Liver (tissue), 3 donors: Measurements from ENCODE around the gene CTPS2.

Experiments
- CTCF ChIP-seq: fragments of 150-350 bp; IDR thresholded peaks from 2 replicates; pipeline ENCODE4 v1.5.1; 2017; ENCODE audit warnings: improper control_type of control experiment, low read depth, low read length; ENCODE audit not compliant: missing input control
- EGR1 ChIP-seq, 2 donors: IDR thresholded peaks; 2 replicates each; pipeline ENCODE4 v1.6.1; 2016 to 2018; ENCODE audit warnings: antibody characterized with exemption in 2 of 2, low read depth in 2 of 2
- FOXA1 ChIP-seq: IDR thresholded peaks from 2 replicates; pipeline ENCODE4 v1.6.1; 2016; ENCODE audit warnings: antibody characterized with exemption
- GABPA ChIP-seq, 2 donors: IDR thresholded peaks in 1 of 2; conservative IDR thresholded peaks in 1 of 2; 2 replicates each; pipeline ENCODE4 v1.6.1; 2016; ENCODE audit warnings: antibody characterized with exemption in 2 of 2, mild to moderate bottlenecking in 1 of 2, moderate library complexity in 1 of 2
- JUND ChIP-seq, 2 donors: IDR thresholded peaks; 2 replicates each; pipeline ENCODE4 v1.6.1; 2016; ENCODE audit warnings: antibody characterized with exemption in 2 of 2
- NR2F2 ChIP-seq: IDR thresholded peaks from 2 replicates; pipeline ENCODE4 v1.6.1; 2016; ENCODE audit warnings: antibody characterized with exemption
- RAD21 ChIP-seq, 2 donors: IDR thresholded peaks; 2 replicates each; pipeline ENCODE4 v1.6.1; 2016; ENCODE audit warnings: antibody characterized with exemption in 2 of 2, mild to moderate bottlenecking in 2 of 2
- RXRA ChIP-seq, 2 donors: IDR thresholded peaks; 2 replicates each; pipeline ENCODE4 v1.6.1; 2017 to 2018; ENCODE audit warnings: antibody characterized with exemption in 2 of 2, mild to moderate bottlenecking in 1 of 2
- SP1 ChIP-seq: IDR thresholded peaks from 2 replicates; pipeline ENCODE4 v1.6.1; 2018; ENCODE audit warnings: antibody characterized with exemption, mild to moderate bottlenecking
- YY1 ChIP-seq: IDR thresholded peaks from 2 replicates; pipeline ENCODE4 v1.6.1; 2016; ENCODE audit warnings: antibody characterized with exemption, mild to moderate bottlenecking
- TF ChIP-seq, protein P1 (sequence below): IDR thresholded peaks from 2 replicates; pipeline ENCODE4 v1.6.1; 2016; ENCODE audit warnings: antibody characterized with exemption
- TF ChIP-seq, protein P2 (sequence below): IDR thresholded peaks from 2 replicates; pipeline ENCODE4 v1.6.1; 2016; ENCODE audit warnings: antibody characterized with exemption
- TF ChIP-seq, protein P3 (sequence below): IDR thresholded peaks from 2 replicates; pipeline ENCODE4 v1.6.1; 2016; ENCODE audit warnings: antibody characterized with exemption, mild to moderate bottlenecking
- donor health status: healthy.
- donor health status: healthy.

DNA sequence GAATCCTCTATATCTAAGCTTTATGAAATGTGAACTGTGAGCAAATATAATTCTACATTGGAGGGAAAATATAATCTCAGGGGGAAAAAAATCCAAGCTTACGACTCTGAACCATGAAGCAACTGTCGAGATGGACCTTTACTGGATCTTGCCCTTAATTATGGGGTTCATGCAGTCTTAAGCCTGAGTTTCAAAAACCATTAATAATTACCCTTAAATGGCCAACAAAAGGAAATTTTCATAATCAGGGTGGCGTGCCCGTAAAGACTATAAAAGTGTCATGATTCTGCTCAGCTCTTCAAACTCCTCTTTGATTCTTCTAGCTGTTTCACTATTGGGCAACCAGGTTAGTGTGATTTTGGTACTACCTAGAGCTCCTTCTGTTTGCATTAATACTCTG, 62.6 kb downstream of the CTPS2 start, which contains the start of gene S100G:
- TF ChIP-seq RAD21 (IDR thresholded peaks at IDR 0.05) (no peak), CTCF (no peak), YY1 (no peak), GABPA (IDR thresholded peaks at IDR 0.05 in 1 of 2, conservative IDR thresholded peaks at IDR 0.05 in 1 of 2) (no peak), JUND (IDR thresholded peaks at IDR 0.05) (no peak), RXRA (IDR thresholded peaks at IDR 0.05) (no peak), EGR1 (IDR thresholded peaks at IDR 0.05; ENCODE audit: low read depth in 2 of 2) (no peak), NR2F2 (no peak), SP1 (no peak), FOXA1 (no peak)
- TF ChIP-seq, protein P1, sequence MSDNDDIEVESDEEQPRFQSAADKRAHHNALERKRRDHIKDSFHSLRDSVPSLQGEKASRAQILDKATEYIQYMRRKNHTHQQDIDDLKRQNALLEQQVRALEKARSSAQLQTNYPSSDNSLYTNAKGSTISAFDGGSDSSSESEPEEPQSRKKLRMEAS, result no peak
- TF ChIP-seq, protein P2, sequence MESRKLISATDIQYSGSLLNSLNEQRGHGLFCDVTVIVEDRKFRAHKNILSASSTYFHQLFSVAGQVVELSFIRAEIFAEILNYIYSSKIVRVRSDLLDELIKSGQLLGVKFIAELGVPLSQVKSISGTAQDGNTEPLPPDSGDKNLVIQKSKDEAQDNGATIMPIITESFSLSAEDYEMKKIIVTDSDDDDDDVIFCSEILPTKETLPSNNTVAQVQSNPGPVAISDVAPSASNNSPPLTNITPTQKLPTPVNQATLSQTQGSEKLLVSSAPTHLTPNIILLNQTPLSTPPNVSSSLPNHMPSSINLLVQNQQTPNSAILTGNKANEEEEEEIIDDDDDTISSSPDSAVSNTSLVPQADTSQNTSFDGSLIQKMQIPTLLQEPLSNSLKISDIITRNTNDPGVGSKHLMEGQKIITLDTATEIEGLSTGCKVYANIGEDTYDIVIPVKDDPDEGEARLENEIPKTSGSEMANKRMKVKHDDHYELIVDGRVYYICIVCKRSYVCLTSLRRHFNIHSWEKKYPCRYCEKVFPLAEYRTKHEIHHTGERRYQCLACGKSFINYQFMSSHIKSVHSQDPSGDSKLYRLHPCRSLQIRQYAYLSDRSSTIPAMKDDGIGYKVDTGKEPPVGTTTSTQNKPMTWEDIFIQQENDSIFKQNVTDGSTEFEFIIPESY, result no peak
- TF ChIP-seq, protein P3, sequence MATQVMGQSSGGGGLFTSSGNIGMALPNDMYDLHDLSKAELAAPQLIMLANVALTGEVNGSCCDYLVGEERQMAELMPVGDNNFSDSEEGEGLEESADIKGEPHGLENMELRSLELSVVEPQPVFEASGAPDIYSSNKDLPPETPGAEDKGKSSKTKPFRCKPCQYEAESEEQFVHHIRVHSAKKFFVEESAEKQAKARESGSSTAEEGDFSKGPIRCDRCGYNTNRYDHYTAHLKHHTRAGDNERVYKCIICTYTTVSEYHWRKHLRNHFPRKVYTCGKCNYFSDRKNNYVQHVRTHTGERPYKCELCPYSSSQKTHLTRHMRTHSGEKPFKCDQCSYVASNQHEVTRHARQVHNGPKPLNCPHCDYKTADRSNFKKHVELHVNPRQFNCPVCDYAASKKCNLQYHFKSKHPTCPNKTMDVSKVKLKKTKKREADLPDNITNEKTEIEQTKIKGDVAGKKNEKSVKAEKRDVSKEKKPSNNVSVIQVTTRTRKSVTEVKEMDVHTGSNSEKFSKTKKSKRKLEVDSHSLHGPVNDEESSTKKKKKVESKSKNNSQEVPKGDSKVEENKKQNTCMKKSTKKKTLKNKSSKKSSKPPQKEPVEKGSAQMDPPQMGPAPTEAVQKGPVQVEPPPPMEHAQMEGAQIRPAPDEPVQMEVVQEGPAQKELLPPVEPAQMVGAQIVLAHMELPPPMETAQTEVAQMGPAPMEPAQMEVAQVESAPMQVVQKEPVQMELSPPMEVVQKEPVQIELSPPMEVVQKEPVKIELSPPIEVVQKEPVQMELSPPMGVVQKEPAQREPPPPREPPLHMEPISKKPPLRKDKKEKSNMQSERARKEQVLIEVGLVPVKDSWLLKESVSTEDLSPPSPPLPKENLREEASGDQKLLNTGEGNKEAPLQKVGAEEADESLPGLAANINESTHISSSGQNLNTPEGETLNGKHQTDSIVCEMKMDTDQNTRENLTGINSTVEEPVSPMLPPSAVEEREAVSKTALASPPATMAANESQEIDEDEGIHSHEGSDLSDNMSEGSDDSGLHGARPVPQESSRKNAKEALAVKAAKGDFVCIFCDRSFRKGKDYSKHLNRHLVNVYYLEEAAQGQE, result no peak
